NCI-H748 (cell line): ENCODE data around the gene CFAP61.
"Not testable (repeated sequence)": the region's sequence is repeated elsewhere in the genome, so short reads cannot be mapped to it uniquely, and the experiment has no call there.

Source experiments
- DNase-seq: peaks from one replicate; lab custom pipeline; 2025; ENCODE audit not compliant: unreplicated experiment; lab: John Stamatoyannopoulos, UW

Gene CFAP61

GRCh38 chr20:20317621-20318364, 265.5 kb downstream of the CFAP61 start:
- no peak for DNase-seq

- DNase-seq: no peak
These were observed 266.2 kb downstream of the CFAP61 start for GRCh38 chr20:20318365-20319161.

GRCh38 chr20:20321134-20321533, 268.8 kb downstream of the CFAP61 start:
- DNase-seq: no peak

GRCh38 chr20:20321917-20322316, 269.6 kb downstream of the CFAP61 start:
- DNase-seq: no peak

- DNase-seq: no peak
These were observed 270.6 kb downstream of the CFAP61 start for GRCh38 chr20:20322912-20323311.

GRCh38 chr20:20327746-20328145, 275.4 kb downstream of the CFAP61 start:
- DNase-seq: no peak

GRCh38 chr20:20329564-20329963, 277.2 kb downstream of the CFAP61 start:
- no peak for DNase-seq

GRCh38 chr20:20331156-20331555, 278.8 kb downstream of the CFAP61 start:
- no peak for DNase-seq

- DNase-seq: peak; percentile 68
These were observed 279.5 kb downstream of the CFAP61 start for GRCh38 chr20:20331817-20332216.

- no peak for DNase-seq
These were observed 281.5 kb downstream of the CFAP61 start for GRCh38 chr20:20333866-20334265.

GRCh38 chr20:20334489-20334888, 282.2 kb downstream of the CFAP61 start:
- no peak for DNase-seq

- DNase-seq: no peak
These were observed 285.9 kb downstream of the CFAP61 start for GRCh38 chr20:20338133-20338730.

- DNase-seq: no peak
These were observed 288.1 kb downstream of the CFAP61 start for GRCh38 chr20:20340443-20340842.

- DNase-seq: no peak
These were observed 289.0 kb downstream of the CFAP61 start for GRCh38 chr20:20341371-20341770.

GRCh38 chr20:20342066-20342465, 289.7 kb downstream of the CFAP61 start:
- no peak for DNase-seq

GRCh38 chr20:20343932-20344331, 291.6 kb downstream of the CFAP61 start:
- no peak for DNase-seq

GRCh38 chr20:20344476-20344875, 292.1 kb downstream of the CFAP61 start:
- DNase-seq: no peak

- DNase-seq: no peak
These were observed 301.2 kb downstream of the CFAP61 start for GRCh38 chr20:20353576-20353975.

GRCh38 chr20:20355503-20355902, 303.2 kb downstream of the CFAP61 start:
- DNase-seq: not testable (repeated sequence)

GRCh38 chr20:20358801-20359200, 306.5 kb downstream of the CFAP61 start:
- peak; percentile 90 for DNase-seq

- DNase-seq: no peak
These were observed 307.3 kb downstream of the CFAP61 start for GRCh38 chr20:20359628-20360027.

- peak; percentile 92 for DNase-seq
These were observed 308.1 kb downstream of the CFAP61 start for GRCh38 chr20:20360464-20360863.
